T-cell (primary cell): ENCODE data around the gene TUBB1. TPM values are rescaled to one million over a fixed set of nuclear protein-coding genes. Genes with fewer than 3 reads are reported as not detected.

Source experiments
- ATAC-seq, 4 experiments: fragments of 200-7000 bp in 3 of 4; fragments of 150-1000 bp in 1 of 4; cut with Tn5 transposase; replicated peaks in 1 of 4; 1 replicate in 3 of 4; 2 replicates in 1 of 4; pipeline ENCODE4 v1.10.0; 2021; ENCODE audit warnings: moderate library complexity in 3 of 4, mild to moderate bottlenecking in 2 of 4, moderate number of reproducible peaks in 1 of 4
- CTCF ChIA-PET, 2 donors: fragments of 300-600 bp; sonication (Branson Sonifier 250); formaldehyde crosslinking; loops; one replicate each; lab custom pipeline; 2022; ENCODE audit warnings: antibody characterized with exemption in 2 of 2; lab: Charles Lee
- POLR2A ChIA-PET, 2 donors: fragments of 300-600 bp; sonication (Branson Sonifier 250); formaldehyde crosslinking; loops; one replicate each; lab custom pipeline; 2022; ENCODE audit warnings: antibody characterized with exemption in 2 of 2; lab: Charles Lee
- DNase-seq, 35 experiments: peaks; one replicate each; pipeline versions ENCODE4 v3.0.0 to v3.0.0-alpha.2; 2013 to 2023
- H3K27ac ChIP-seq: one replicate; pipeline ENCODE4 v1.5.1; 2013; ENCODE audit warnings: low read length
- H3K27me3 ChIP-seq, 2 experiments: replicated peaks in 1 of 2; 1 replicate in 1 of 2; 2 replicates in 1 of 2; pipeline versions ENCODE4 v1.6.1 to v1.7.0; 2013; ENCODE audit warnings: low read length in 1 of 2, mixed read lengths in 1 of 2; ENCODE audit not compliant: control insufficient read depth in 2 of 2, insufficient read depth in 2 of 2; ENCODE audit errors: extremely low read depth in 1 of 2
- H3K36me3 ChIP-seq, 2 donors: 1 replicate in 1 of 2; 2 replicates in 1 of 2; pipeline versions ENCODE4 v1.6.1 to v1.7.0; 2013; ENCODE audit warnings: low read length in 1 of 2; ENCODE audit not compliant: control insufficient read depth in 2 of 2, insufficient read depth in 1 of 2; ENCODE audit errors: extremely low read depth in 1 of 2
- H3K4me1 ChIP-seq, 2 experiments: 1 replicate in 1 of 2; 2 replicates in 1 of 2; pipeline versions ENCODE4 v1.6.1 to v1.7.0; 2013; ENCODE audit warnings: low read length in 2 of 2, mixed read lengths in 1 of 2; ENCODE audit not compliant: insufficient read depth in 2 of 2, control insufficient read depth in 1 of 2; ENCODE audit errors: extremely low read depth in 1 of 2
- H3K4me3 ChIP-seq, 2 donors: 1 replicate in 1 of 2; 2 replicates in 1 of 2; pipeline versions ENCODE4 v1.5.1 to v1.7.0; 2013; ENCODE audit warnings: mild to moderate bottlenecking in 2 of 2, low read length in 1 of 2, moderate library complexity in 1 of 2; ENCODE audit not compliant: control insufficient read depth in 1 of 2; ENCODE audit errors: extremely low read depth in 1 of 2
- H3K9me3 ChIP-seq: 2 replicates; pipeline ENCODE4 v1.7.0; 2013
- H3K27ac Mint-ChIP-seq, 2 donors: one replicate each; pipeline ENCODE4 v1.8.0; 2020 to 2021; ENCODE audit warnings: mild to moderate bottlenecking in 2 of 2, mixed read lengths in 2 of 2
- H3K27me3 Mint-ChIP-seq, 2 donors: one replicate each; pipeline ENCODE4 v1.8.0; 2021 to 2022; ENCODE audit warnings: mixed read lengths in 2 of 2
- H3K36me3 Mint-ChIP-seq: one replicate; pipeline ENCODE4 v1.8.0; 2021; ENCODE audit warnings: mixed read lengths
- H3K4me1 Mint-ChIP-seq, 3 donors: one replicate each; pipeline ENCODE4 v1.8.0; 2020 to 2022; ENCODE audit warnings: mixed read lengths in 3 of 3, mild to moderate bottlenecking in 1 of 3
- H3K4me3 Mint-ChIP-seq, 3 donors: one replicate each; pipeline ENCODE4 v1.8.0; 2020 to 2022; ENCODE audit warnings: mild to moderate bottlenecking in 3 of 3, mixed read lengths in 3 of 3, moderate library complexity in 3 of 3
- H3K9me3 Mint-ChIP-seq, 3 donors: one replicate each; pipeline ENCODE4 v1.8.0; 2020 to 2022; ENCODE audit warnings: mixed read lengths in 3 of 3
- WGBS: methylation state at CpG from one replicate; pipeline ENCODE4 v1.1.5; 2013; ENCODE audit warnings: missing lambda C conversion rate; ENCODE audit not compliant: insufficient coverage; 5-methylcytosine and 5-hydroxymethylcytosine counted together
- total RNA-seq, 35 experiments: library from RNA in 6 of 35; stranded (reverse) in 6 of 35; fragments of 120-200 nt in 1 of 35; gene quantifications; one replicate each; pipeline versions ENCODE4 v1.2.1 to v1.2.4 and lab custom pipeline; 2013 to 2026

Gene TUBB1
- total RNA-seq, 5 donors from 2014 or later (not counting 1 experiment from before 2014, with no cell fraction given), result 0.56 to 5.0 TPM; not detected in 3

GRCh38 chr20:59044295-59044694, 25.1 kb downstream of the TUBB1 start:
- Mint-ChIP-seq H3K27ac (peak overlapping the region; percentile 86 to 88), H3K4me3 (no peak overlapping the region), H3K36me3 (peaks cover 7% of the 10 kb centered on the region), H3K27me3 (peaks cover 0 to 2% of the 10 kb centered on the region in 2 donors), H3K9me3 (no peaks in the 10 kb centered on the region), H3K4me1 (peaks cover 44 to 56% (median 46%) of the 10 kb centered on the region in 3 donors)
- no peaks in the 10 kb centered on the region for H3K36me3 ChIP-seq
- H3K4me3 ChIP-seq, result no peak overlapping the region
- CTCF ChIA-PET, result interaction anchor here in 1 of 2 donors (0.8 kb wide), 1 partner anchor 12 kb away, joined by 6 read pairs; the partner anchor contains the start of gene ATP5F1E
- H3K27me3 ChIP-seq, result no peaks in the 10 kb centered on the region
- no peaks in the 10 kb centered on the region for H3K9me3 ChIP-seq
- DNase-seq (no peak), ATAC-seq (no peak)
- H3K27ac ChIP-seq, result peak overlapping the region; percentile 84
- peaks cover 27 to 33% of the 10 kb centered on the region in 2 experiments for H3K4me1 ChIP-seq
- POLR2A ChIA-PET, result interaction anchor here in 1 of 2 donors (0.6 kb wide), 1 partner anchor 161 kb away, joined by 3 read pairs; no protein-coding TSS in a partner anchor
- WGBS, result no CpG with 5 or more reads among the region's 3 CpGs

- H3K4me3 Mint-ChIP-seq, result no peak overlapping the region
- no peak overlapping the region for H3K27ac Mint-ChIP-seq
Measured at GRCh38 chr20:59044796-59045195, 25.6 kb downstream of the TUBB1 start.

GRCh38 chr20:59046862-59047261, 27.6 kb downstream of the TUBB1 start:
- ATAC-seq, result no peak
- POLR2A ChIA-PET, result interaction anchor here in 1 of 2 donors (0.7 kb wide), 1 partner anchor 68 kb away, joined by 3 read pairs; no protein-coding TSS in a partner anchor
- no peak overlapping the region for H3K27ac Mint-ChIP-seq

More at GRCh38 chr20:59044796-59045195, 25.6 kb downstream of the TUBB1 start:
- Histone ChIP-seq H3K36me3 (no peaks in the 10 kb centered on the region), H3K4me1 (peaks cover 24 to 33% of the 10 kb centered on the region in 2 experiments), H3K27ac (no peak overlapping the region), H3K9me3 (no peaks in the 10 kb centered on the region), H3K27me3 (peaks cover 0 to 4% of the 10 kb centered on the region in 2 experiments), H3K4me3 (no peak overlapping the region)
- no CpG with 5 or more reads among the region's 3 CpGs for WGBS
- peaks cover 0 to 3% of the 10 kb centered on the region in 2 donors for H3K27me3 Mint-ChIP-seq
- H3K9me3 Mint-ChIP-seq, result no peaks in the 10 kb centered on the region
- peaks cover 7% of the 10 kb centered on the region for H3K36me3 Mint-ChIP-seq
- ATAC-seq, result no peak
- ChIA-PET POLR2A (no interaction called here), CTCF (no interaction called here)
- no peak for DNase-seq
- H3K4me1 Mint-ChIP-seq, result peaks cover 39 to 51% (median 41%) of the 10 kb centered on the region in 3 donors

GRCh38 chr20:59047938-59048680, 28.9 kb downstream of the TUBB1 start:
- Mint-ChIP-seq H3K27me3 (peaks cover 9 to 16% of the 10 kb centered on the region in 2 donors), H3K4me3 (no peak overlapping the region), H3K27ac (no peak overlapping the region), H3K36me3 (no peaks in the 10 kb centered on the region), H3K4me1 (peaks cover 19 to 27% (median 21%) of the 10 kb centered on the region in 3 donors), H3K9me3 (no peaks in the 10 kb centered on the region)
- no peak overlapping the region for H3K27ac ChIP-seq
- peaks cover 7 to 9% of the 10 kb centered on the region in 2 experiments for H3K4me1 ChIP-seq
- no peak overlapping the region for H3K4me3 ChIP-seq
- no peaks in the 10 kb centered on the region for H3K9me3 ChIP-seq
- no peak for DNase-seq
- CTCF ChIA-PET, result no interaction called here
- POLR2A ChIA-PET, result no interaction called here
- 44% methylated on average over 2 of the region's 5 CpGs for WGBS
- H3K27me3 ChIP-seq, result peaks cover 0 to 9% of the 10 kb centered on the region in 2 experiments
- no peak for ATAC-seq
- no peaks in the 10 kb centered on the region for H3K36me3 ChIP-seq

More at GRCh38 chr20:59046862-59047261, 27.6 kb downstream of the TUBB1 start:
- no peaks in the 10 kb centered on the region for H3K9me3 ChIP-seq
- no peak overlapping the region for H3K27ac ChIP-seq
- peaks cover 10 to 18% of the 10 kb centered on the region in 2 experiments for H3K4me1 ChIP-seq
- Mint-ChIP-seq H3K36me3 (no peaks in the 10 kb centered on the region), H3K4me3 (no peak overlapping the region), H3K27me3 (peaks cover 7 to 12% of the 10 kb centered on the region in 2 donors), H3K4me1 (peaks cover 20 to 30% (median 21%) of the 10 kb centered on the region in 3 donors), H3K9me3 (no peaks in the 10 kb centered on the region)
- peaks cover 0 to 9% of the 10 kb centered on the region in 2 experiments for H3K27me3 ChIP-seq
- H3K4me3 ChIP-seq, result no peak overlapping the region
- CTCF ChIA-PET, result interaction anchor here in 1 of 2 donors (0.7 kb wide), 1 partner anchor 67 kb away, joined by 3 read pairs; no protein-coding TSS in a partner anchor
- no peaks in the 10 kb centered on the region for H3K36me3 ChIP-seq
- WGBS, result 90% methylated on average over 1 of the region's 3 CpGs
- DNase-seq, result no peak

- POLR2A ChIA-PET, result no interaction called here
- 71% methylated on average over 1 of the region's 2 CpGs for WGBS
Measured at GRCh38 chr20:59048681-59049030, 29.4 kb downstream of the TUBB1 start.

DNA sequence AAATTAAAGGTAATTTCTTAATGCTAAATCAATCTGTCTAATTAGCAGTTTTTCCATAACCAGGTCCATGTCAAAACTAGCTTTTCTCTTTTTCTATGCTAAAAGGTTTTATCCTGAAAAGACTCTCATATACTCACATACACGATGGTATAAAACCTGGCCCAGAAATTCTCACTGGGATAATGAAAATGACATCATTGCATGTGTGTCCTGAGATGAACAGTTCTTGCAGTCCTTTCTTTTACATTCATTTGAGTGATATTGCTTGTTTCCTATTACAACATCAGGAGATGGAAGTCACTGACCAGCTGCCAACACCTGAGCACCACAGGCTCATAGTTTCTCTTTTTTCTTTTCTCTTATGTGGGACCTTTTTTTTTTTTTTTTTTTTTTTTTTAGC, 31.2 kb downstream of the TUBB1 start:
- DNase-seq (no peak), ATAC-seq (no peak)
- no peaks in the 10 kb centered on the region for H3K4me1 ChIP-seq
- H3K27ac ChIP-seq, result no peak overlapping the region
- Mint-ChIP-seq H3K27ac (no peak overlapping the region), H3K4me1 (peaks cover 6 to 10% (median 6%) of the 10 kb centered on the region in 3 donors), H3K27me3 (peaks cover 13 to 27% of the 10 kb centered on the region in 2 donors), H3K36me3 (no peaks in the 10 kb centered on the region), H3K9me3 (no peaks in the 10 kb centered on the region), H3K4me3 (no peak overlapping the region)
- no peaks in the 10 kb centered on the region for H3K36me3 ChIP-seq
- no CpG with 5 or more reads among the region's 1 CpG for WGBS
- ChIA-PET CTCF (interaction anchor here (0.5 to 0.7 kb wide), 2 partner anchors 21 to 57 kb away, joined by 3 to 6 read pairs; no protein-coding TSS in a partner anchor), POLR2A (interaction anchor here in 1 of 2 donors (0.6 kb wide), 1 partner anchor 107 kb away, joined by 8 read pairs; no protein-coding TSS in a partner anchor)
- peaks cover 0 to 9% of the 10 kb centered on the region in 2 experiments for H3K27me3 ChIP-seq
- H3K9me3 ChIP-seq, result no peaks in the 10 kb centered on the region
- no peak overlapping the region for H3K4me3 ChIP-seq

More at GRCh38 chr20:59048681-59049030, 29.4 kb downstream of the TUBB1 start:
- H3K27ac ChIP-seq, result no peak overlapping the region
- H3K27me3 Mint-ChIP-seq, result peaks cover 13 to 18% of the 10 kb centered on the region in 2 donors
- H3K4me1 ChIP-seq, result peaks cover 3 to 7% of the 10 kb centered on the region in 2 experiments
- H3K4me1 Mint-ChIP-seq, result peaks cover 13 to 21% (median 16%) of the 10 kb centered on the region in 3 donors
- CTCF ChIA-PET, result no interaction called here
- H3K4me3 Mint-ChIP-seq, result no peak overlapping the region
- no peaks in the 10 kb centered on the region for H3K36me3 Mint-ChIP-seq
- no peaks in the 10 kb centered on the region for H3K9me3 Mint-ChIP-seq
- H3K27me3 ChIP-seq, result peaks cover 0 to 9% of the 10 kb centered on the region in 2 experiments
- H3K27ac Mint-ChIP-seq, result no peak overlapping the region
- no peak for DNase-seq
- H3K36me3 ChIP-seq, result no peaks in the 10 kb centered on the region
- ATAC-seq, result no peak
- H3K4me3 ChIP-seq, result no peak overlapping the region
- H3K9me3 ChIP-seq, result no peaks in the 10 kb centered on the region
